Gastrocnemius medialis (tissue), 4 donors: ENCODE data around the gene PDZRN3.

ENCODE experiments used
- POLR2A ChIP-seq, 2 donors: fragments of 450-650 bp; IDR thresholded peaks; one replicate each; pipeline ENCODE4 v1.6.1; 2017; ENCODE audit warnings: antibody characterized with exemption in 2 of 2, mild to moderate bottlenecking in 2 of 2, moderate library complexity in 2 of 2
- TF ChIP-seq, protein P1 (sequence below), 5 experiments: fragments of 450-650 bp in 3 of 5; fragments of 200-600 bp in 2 of 5; sonication (generic) in 2 of 5; IDR thresholded peaks in 4 of 5; conservative IDR thresholded peaks in 1 of 5; 1 replicate in 4 of 5; 2 replicates in 1 of 5; pipeline ENCODE4 v1.5.1; 2016 to 2019; ENCODE audit warnings: antibody characterized with exemption in 5 of 5, mild to moderate bottlenecking in 3 of 5, moderate library complexity in 3 of 5

DNA sequence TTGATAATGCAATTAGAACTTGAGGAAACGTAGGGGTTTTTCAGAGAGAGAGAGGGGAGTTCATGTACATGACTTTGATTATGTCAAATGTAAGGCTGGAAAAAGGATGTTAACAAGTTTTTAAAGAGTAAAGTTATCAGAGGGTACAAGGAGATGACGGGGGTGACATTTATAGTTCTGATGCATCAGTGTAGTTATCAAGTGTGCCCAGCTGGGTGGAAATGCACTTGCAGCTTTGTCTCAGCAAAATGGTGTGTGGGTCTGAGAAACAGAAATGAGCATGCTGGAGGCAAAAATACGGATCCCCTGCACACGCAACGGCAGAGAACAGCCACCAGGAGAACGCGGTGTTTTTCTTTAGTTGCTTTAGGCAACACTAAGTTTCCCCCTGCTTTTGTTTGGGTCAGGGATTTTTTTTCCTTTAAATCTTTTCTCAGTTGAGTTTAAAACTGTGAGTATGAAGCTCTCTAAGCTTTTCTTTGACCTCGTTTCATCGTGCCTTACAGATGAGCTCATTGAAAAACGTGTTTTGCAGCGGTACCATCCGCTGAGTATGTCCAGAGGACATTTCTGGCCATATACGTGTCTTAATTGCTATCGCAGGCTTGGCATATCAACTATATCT lies 205.4 kb downstream of the PDZRN3 start:
- TF ChIP-seq, protein P1, sequence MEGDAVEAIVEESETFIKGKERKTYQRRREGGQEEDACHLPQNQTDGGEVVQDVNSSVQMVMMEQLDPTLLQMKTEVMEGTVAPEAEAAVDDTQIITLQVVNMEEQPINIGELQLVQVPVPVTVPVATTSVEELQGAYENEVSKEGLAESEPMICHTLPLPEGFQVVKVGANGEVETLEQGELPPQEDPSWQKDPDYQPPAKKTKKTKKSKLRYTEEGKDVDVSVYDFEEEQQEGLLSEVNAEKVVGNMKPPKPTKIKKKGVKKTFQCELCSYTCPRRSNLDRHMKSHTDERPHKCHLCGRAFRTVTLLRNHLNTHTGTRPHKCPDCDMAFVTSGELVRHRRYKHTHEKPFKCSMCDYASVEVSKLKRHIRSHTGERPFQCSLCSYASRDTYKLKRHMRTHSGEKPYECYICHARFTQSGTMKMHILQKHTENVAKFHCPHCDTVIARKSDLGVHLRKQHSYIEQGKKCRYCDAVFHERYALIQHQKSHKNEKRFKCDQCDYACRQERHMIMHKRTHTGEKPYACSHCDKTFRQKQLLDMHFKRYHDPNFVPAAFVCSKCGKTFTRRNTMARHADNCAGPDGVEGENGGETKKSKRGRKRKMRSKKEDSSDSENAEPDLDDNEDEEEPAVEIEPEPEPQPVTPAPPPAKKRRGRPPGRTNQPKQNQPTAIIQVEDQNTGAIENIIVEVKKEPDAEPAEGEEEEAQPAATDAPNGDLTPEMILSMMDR (IDR thresholded peaks at IDR 0.05 in 4 of 5, conservative IDR thresholded peaks at IDR 0.05 in 1 of 5): no peak
- no peak for TF ChIP-seq POLR2A (IDR thresholded peaks at IDR 0.05)
